NT2/D1 (cell line): Measurements from ENCODE around the gene GPC6.

Experiments
- YY1 ChIP-seq: IDR thresholded peaks from 2 replicates; pipeline ENCODE4 v1.6.1; 2011; ENCODE audit not compliant: insufficient read length, insufficient read depth
- ZNF274 ChIP-seq: IDR thresholded peaks from 2 replicates; pipeline ENCODE4 v1.6.1; 2011; ENCODE audit warnings: mild to moderate bottlenecking, low read depth, low read length

DNA sequence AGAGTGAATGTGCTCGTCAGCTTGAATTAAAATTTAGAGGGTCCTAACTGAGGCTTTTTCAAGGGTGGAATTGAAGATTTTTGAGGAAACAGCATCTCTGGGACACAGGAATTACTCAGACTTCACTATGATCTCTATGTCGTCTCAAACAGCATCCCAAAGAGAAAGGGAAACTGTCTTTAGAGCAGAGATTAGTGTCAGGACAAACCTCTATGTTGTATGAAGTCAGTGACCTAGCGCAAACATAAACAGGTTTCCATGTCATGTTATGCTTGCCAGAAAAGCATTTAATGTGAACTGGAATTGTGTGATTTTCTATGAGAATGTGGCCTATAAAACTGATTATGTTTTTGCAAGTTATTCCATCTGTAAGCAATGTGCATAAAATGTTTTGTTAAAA, 573.7 kb downstream of the GPC6 start:
- TF ChIP-seq YY1 (no peak), ZNF274 (no peak)
